Calu3 (cell line): ENCODE data around the gene GPSM1. TPM values are rescaled to one million over a fixed set of nuclear protein-coding genes. Genes with fewer than 3 reads are reported as not detected.

Source experiments
- BruUV-seq: library from RNA; stranded (reverse); fragments of 400-500 nt; replicated peaks from 2 replicates; lab custom pipeline; 2021; lab: Mats Ljungman, UMichigan
- CTCF ChIA-PET: fragments of 300-600 bp; sonication (Branson Sonifier 250); formaldehyde crosslinking; loops from one replicate; lab custom pipeline; 2022; ENCODE audit warnings: antibody characterized with exemption; lab: Charles Lee
- DNase-seq: peaks from one replicate; pipeline ENCODE4 v3.0.0; 2022
- H3K27ac Mint-ChIP-seq: one replicate; pipeline ENCODE4 v1.8.0; 2022; ENCODE audit warnings: mixed read lengths; ENCODE audit not compliant: unreplicated experiment
- H3K27me3 Mint-ChIP-seq: one replicate; pipeline ENCODE4 v1.8.0; 2022; ENCODE audit warnings: mixed read lengths; ENCODE audit not compliant: unreplicated experiment
- H3K36me3 Mint-ChIP-seq: one replicate; pipeline ENCODE4 v1.8.0; 2022; ENCODE audit warnings: mild to moderate bottlenecking, moderate library complexity, mixed read lengths; ENCODE audit not compliant: insufficient read depth, unreplicated experiment
- H3K4me1 Mint-ChIP-seq: one replicate; pipeline ENCODE4 v1.8.0; 2022; ENCODE audit warnings: mild to moderate bottlenecking, low read depth, mixed read lengths; ENCODE audit not compliant: unreplicated experiment
- H3K4me3 Mint-ChIP-seq: one replicate; pipeline ENCODE4 v1.8.0; 2022; ENCODE audit warnings: mild to moderate bottlenecking, low read depth, moderate library complexity, mixed read lengths; ENCODE audit not compliant: unreplicated experiment
- H3K9me3 Mint-ChIP-seq: one replicate; pipeline ENCODE4 v1.8.0; 2022; ENCODE audit warnings: low read depth, mixed read lengths; ENCODE audit not compliant: unreplicated experiment
- CTCF ChIP-seq: fragments of 200-600 bp; IDR thresholded peaks from one replicate; pipeline ENCODE4 v1.8.0; 2022; ENCODE audit warnings: antibody characterized with exemption; ENCODE audit not compliant: unreplicated experiment
- intact Hi-C: fragments of 100-400 bp; cut with micrococcal nuclease; formaldehyde crosslinking; loops from one replicate; pipeline ENCODE4 v1.10.0; 2022; ENCODE audit not compliant: unreplicated experiment
- total RNA-seq: library from RNA; stranded (reverse); gene quantifications from 2 replicates; pipeline ENCODE4 v1.2.3, GENCODE V29; 2022

The GPSM1 gene
- total RNA-seq, 1 experiment from 2014 or later: 3.9 TPM

- no TSS peak for BruUV-seq
- no peaks in the 10 kb centered on the region for H3K9me3 Mint-ChIP-seq
- CTCF ChIA-PET: interaction anchor here (0.7 kb wide), 1 partner anchor 522 kb away, joined by 6 read pairs; no protein-coding TSS in a partner anchor
- peaks cover 2% of the 10 kb centered on the region for H3K36me3 Mint-ChIP-seq
- no peak overlapping the region for H3K4me3 Mint-ChIP-seq
- H3K27me3 Mint-ChIP-seq: no peaks in the 10 kb centered on the region
- intact Hi-C loops: no loop called here
- DNase-seq: no peak
- no peak for TF ChIP-seq CTCF
- no peaks in the 10 kb centered on the region for H3K4me1 Mint-ChIP-seq
- H3K27ac Mint-ChIP-seq: no peak overlapping the region
These were observed 51.0 kb downstream of the GPSM1 start for GRCh38 chr9:136378170-136379002.

- no peak for TF ChIP-seq CTCF
- H3K9me3 Mint-ChIP-seq: no peaks in the 10 kb centered on the region
- no TSS peak for BruUV-seq
- no peaks in the 10 kb centered on the region for H3K4me1 Mint-ChIP-seq
- no peak for DNase-seq
- H3K27ac Mint-ChIP-seq: no peak overlapping the region
- H3K27me3 Mint-ChIP-seq: no peaks in the 10 kb centered on the region
- no peak overlapping the region for H3K4me3 Mint-ChIP-seq
- intact Hi-C loops: no loop called here
- CTCF ChIA-PET: no interaction called here
- peaks cover 6% of the 10 kb centered on the region for H3K36me3 Mint-ChIP-seq
These were observed 51.6 kb downstream of the GPSM1 start for GRCh38 chr9:136379003-136379287.

GRCh38 chr9:136379401-136379800 lies 52.1 kb downstream of the GPSM1 start:
- CTCF ChIA-PET: no interaction called here
- intact Hi-C loops: no loop called here
- no peak for TF ChIP-seq CTCF
- Mint-ChIP-seq H3K9me3 (no peaks in the 10 kb centered on the region), H3K36me3 (peaks cover 6% of the 10 kb centered on the region), H3K4me3 (no peak overlapping the region), H3K27ac (no peak overlapping the region), H3K27me3 (no peaks in the 10 kb centered on the region), H3K4me1 (no peaks in the 10 kb centered on the region)
- no peak for DNase-seq
- no TSS peak for BruUV-seq

GRCh38 chr9:136379891-136380290 lies 52.6 kb downstream of the GPSM1 start:
- no peak overlapping the region for H3K4me3 Mint-ChIP-seq
- peaks cover 6% of the 10 kb centered on the region for H3K36me3 Mint-ChIP-seq
- no peak for TF ChIP-seq CTCF
- no peaks in the 10 kb centered on the region for H3K9me3 Mint-ChIP-seq
- H3K27ac Mint-ChIP-seq: no peak overlapping the region
- no peaks in the 10 kb centered on the region for H3K27me3 Mint-ChIP-seq
- DNase-seq: no peak
- BruUV-seq: no TSS peak
- CTCF ChIA-PET: no interaction called here
- intact Hi-C loops: no loop called here
- no peaks in the 10 kb centered on the region for H3K4me1 Mint-ChIP-seq
